ENCODE results near the gene NTM. TPM values are rescaled to one million over a fixed set of nuclear protein-coding genes. Genes with fewer than 3 reads are reported as not detected.
"Not testable (repeated sequence)": the region's sequence is repeated elsewhere in the genome, so short reads cannot be mapped to it uniquely, and the experiment has no call there.

The NTM gene
- polyA plus RNA-seq, 4 donors, result 42.8 to 51.8 (median 45.7) TPM

DNA sequence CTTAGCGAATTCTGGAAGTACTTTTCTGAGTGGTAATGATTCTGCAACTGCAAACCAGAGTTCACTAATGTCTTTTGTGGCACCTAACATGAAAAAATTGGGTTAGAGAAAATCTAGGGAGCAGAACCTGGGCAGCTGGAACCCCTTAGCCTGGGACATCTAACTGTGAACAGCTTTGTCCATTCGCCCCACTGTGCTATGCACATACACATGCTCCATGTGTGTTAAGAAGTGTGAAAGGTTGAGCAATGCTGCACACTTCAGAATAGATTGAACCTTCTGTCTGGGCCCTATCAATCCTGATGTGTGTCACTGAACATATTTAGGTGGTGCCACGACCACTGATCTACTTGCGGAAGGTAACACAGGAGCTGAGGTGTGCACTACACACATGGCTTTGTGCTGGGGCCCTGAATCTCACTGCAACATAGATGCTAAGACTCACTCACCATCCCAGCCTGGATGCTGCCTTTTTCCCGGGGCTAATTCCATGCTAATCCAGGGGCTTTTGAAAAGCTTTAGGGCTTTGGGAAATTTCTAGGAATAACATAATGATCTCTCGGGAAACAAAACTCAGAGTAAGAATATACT, 976.2 kb downstream of the NTM start:
- DNase-seq (ENCODE audit: low read depth in 4 of 4, low spot score in 2 of 4), result no peak

DNA sequence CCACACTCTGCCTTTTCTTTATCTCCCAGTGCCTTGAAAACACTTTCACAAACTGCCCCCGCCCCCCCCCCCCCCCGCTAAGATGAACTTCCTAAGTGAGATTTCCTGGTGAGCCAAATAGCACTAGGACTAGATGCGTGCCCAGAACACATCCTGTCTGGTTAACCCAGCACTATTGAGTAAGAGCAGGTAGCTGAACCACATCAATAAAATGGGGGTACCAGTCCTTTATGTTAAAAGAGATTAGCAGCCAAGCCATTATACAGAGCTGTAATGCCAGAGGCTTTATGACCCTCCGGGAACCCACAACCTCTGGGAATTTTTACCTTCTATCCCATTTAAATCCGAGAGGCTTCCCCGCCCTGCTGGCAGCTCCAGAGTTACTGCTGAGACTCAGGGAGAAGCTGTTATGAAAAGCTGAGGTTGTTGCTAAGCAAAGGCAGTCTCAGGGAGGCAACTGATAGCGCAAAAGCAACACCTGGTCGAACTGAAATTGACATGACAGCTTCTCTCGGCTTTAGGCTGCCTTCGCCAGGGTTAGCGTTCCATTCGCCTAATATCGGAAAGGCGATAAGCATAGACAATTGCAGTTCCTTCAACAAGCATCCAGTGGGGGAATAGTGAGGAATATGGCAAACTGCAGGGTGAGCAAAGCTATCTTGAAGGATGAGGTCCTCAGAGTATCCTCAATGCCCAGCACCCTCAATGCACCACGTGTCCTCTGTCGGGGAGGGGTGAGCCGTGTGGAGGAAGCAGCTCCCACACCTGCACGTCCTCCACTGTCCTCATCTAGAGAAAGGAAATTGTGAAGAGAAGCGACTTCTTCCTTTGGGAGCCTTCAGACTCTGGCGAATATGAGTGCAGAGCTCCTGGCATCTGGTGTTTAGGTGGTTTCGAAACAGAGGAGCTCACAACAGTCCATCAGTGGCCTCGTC, 977.0 kb downstream of the NTM start:
- no peak for DNase-seq (ENCODE audit: low read depth in 4 of 4, low spot score in 2 of 4)

DNA sequence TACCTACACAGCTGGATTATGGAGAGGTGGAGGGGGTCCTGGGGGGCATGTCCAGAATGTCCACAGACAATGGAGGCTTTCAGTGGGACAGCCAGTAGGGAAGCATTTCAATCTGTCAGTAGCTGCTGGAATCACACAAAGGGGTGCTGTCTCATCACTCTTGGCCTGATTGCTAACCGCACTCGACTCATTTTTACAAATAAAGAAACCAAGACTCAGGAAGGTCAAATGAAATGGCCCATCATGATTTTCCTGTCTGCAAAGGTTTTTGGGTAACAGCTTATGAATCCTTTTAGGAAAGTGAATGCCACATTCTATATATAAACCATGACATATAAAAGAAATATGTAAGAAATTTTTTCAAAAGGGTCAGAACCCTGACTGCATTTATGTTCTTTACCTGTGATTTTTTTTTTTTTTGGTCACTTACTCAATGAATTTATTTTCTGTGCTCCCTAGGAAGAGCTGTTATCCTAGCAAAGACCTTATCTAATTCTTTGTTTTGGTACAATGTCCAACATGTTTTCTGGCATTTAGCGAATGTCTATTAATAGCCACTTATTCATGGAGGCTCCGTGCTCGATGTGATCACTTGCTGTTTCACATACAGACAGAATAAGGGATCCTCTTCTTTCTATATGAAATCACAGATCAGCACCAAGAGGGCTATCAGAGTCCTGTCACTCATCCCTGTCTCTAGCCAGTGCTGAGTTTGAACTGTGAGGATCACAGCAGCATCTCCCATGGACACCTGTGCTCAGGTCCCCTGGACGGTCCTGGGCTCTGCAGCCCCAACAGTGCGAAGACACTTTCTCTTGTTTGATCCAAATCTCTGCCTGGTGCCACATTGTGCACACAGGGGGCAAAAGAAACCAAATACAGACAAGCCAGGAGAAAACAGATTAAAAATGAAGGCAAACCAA, 979.7 kb downstream of the NTM start:
- no peak for DNase-seq (ENCODE audit: low read depth in 4 of 4, low spot score in 2 of 4)

DNA sequence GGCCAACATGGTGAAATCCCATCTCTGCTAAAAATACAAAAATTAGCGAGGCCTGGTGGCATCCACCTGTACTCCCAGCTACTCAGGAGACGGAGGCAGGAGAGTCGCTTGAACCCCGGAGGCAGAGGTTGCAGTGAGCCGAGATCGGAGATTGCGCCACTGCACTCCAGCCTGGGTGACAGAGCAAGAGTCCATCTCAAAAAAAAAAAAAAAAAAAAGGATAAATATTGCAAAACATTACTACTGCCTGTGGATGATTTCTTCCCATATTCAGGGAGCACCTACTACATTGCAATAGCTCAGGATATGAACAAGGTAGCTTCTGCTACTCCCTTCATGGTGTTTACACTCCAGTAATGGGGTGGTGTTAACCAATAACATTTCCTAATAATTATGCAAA, 980.6 kb downstream of the NTM start:
- no peak for DNase-seq (ENCODE audit: low read depth in 4 of 4, low spot score in 2 of 4)

DNA sequence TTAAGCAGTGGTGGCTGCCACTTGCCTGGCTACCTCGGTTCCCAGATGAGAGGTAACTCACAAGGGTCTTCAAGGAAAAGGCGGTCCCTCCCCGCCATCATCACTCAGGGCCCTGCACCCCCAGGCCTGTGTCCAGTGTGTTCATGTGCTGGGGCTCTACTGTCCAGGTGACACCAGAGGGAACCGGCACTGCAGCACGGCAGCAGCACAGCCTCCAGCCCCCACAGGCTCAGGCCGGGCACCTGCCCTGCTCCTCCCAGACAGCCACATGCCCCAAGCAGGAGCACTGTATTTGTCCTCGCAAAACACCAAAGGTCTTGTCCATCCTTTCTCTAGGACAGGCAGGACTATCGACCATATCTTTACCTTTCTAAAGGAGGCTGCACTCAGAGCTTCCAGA, 982.1 kb downstream of the NTM start:
- DNase-seq (ENCODE audit: low read depth in 4 of 4, low spot score in 2 of 4), result no peak

DNA sequence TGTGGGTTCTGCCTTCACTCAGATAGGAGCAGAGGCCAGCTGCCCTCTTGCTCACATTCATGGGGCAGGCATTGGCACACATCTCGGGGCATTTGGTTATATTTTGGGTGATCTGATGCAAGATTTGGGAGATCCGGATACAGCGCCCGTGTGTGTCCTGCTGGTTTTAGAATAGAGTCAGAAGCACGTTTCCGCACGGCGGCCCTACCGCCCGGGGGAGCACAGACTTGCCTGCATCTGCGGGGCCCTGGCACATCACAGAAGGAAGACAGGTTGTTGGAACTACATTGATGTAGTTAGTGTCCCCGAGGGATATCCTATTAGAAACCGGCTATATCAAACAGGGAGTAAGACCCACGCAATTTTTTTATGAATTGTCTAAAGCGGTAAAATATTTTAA, 982.8 kb downstream of the NTM start:
- DNase-seq (ENCODE audit: low read depth in 4 of 4, low spot score in 2 of 4), result no peak

DNA sequence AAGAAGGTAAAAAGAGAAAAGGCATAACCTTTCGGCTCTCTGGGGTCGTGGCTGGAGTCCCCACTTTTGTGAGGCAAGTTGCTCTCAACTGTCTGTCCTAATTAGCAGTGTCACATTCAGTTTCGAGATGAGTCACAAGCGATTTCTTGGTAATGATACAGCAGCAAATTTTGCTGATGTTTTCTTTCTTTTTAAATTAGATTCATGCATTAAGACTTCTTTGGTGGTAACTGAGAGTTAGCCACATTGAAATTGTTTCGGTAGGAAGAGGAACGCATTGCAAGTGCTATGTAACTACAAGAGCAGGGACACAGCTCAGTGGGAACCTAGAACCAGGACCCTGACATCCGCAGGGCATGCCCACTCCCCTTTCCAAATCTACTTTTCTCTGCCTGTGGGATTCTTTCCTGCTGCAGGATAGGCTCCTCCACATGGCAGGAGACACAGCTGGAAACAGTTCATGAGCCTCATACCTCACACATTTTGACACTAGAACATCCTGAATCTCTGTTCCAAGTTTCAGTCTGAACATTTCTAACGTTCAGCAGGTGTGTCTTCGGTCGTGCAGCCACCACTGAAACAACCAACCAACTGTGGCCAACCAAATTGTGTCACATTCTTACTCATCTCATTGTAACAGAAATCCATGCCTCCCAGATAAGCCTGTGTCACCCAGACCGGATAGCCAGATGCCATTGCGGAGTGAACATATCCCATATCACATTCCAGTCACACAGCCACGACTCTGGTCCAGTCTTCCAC, 987.6 kb downstream of the NTM start:
- no peak for DNase-seq (ENCODE audit: low read depth in 4 of 4, low spot score in 2 of 4)

DNA sequence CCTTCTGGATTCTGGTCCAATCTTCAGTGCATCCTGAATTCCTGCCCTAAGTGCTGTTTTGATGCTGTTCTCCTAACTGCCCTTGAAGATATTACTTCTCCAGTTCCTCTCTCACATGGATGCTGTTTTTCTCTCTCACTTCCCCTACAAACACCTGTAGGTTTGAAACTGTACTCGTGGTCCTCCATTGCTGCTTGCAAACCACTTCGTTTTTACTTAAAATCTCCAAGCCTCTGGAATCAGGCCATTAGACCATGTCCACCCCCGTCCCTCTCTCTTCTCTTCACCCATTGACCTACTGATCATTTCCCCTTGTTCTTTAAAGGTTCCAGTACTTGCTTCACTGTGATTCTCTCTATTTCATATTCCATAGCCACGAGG, 988.1 kb downstream of the NTM start:
- DNase-seq (ENCODE audit: low read depth in 4 of 4, low spot score in 2 of 4), result no peak

DNA sequence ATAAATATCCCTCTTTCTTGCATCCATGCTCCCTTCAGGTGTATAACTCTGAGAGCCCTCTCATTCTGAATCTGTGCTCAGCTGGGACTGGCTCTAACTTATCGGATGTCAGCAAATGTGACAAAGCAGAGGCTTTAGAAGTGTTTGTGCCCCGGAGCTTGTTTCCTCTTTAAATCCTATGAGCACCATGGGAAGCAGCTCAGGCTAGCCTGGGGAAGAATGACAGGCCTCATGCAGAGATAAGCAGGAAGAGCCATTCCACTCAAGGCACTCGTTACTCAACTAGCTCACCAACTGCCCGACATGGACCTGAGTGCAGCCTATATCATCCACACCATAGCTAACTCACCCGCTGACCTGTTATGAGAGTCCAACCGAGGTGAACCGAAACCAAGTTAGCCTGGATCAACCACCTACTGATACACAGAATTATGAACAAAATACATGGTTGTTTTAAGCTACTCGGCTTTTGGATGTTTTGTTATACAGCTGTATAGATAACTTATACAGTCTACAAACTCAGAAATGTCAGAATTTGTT, 990.7 kb downstream of the NTM start:
- no peak for DNase-seq (ENCODE audit: low read depth in 4 of 4, low spot score in 2 of 4)

DNA sequence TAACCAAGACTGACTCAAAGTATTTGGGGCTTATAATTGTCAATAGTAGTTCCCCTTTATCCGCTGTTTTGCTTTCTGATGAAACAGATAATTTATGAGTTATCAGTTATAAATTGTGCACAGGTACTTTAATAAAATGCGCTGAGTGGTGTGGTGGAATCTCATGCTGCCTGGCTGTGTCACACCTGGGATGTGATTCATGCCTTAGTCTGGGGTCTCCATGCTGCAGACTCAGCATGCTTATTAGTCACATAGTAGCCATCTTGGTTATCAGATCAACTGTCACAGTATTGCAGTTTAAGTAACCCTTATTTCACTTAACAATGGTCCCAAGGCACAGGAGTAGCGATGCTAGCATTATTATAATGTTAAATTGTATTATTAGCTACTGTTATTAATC, 995.2 kb downstream of the NTM start:
- no peak for DNase-seq (ENCODE audit: low read depth in 4 of 4, low spot score in 2 of 4)

DNA sequence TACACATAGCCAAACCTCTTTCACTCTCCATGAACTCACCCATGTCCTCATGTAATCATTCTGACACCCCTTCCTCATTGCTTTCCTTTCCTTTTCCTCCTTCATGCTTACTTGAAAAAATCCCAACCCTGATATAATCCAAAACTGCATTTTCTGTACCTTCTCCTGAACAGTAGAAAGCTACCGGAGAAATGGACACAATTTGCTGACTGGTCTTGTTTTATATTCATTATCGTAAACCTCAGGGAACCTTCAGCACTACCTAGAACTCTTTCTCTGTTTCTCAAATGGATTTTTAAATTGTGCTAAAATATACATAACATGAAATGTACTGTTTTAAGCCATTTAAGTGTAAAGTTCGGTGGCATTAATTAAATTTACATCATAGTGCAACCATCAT, 996.9 kb downstream of the NTM start:
- DNase-seq (ENCODE audit: low read depth in 4 of 4, low spot score in 2 of 4), result no peak

DNA sequence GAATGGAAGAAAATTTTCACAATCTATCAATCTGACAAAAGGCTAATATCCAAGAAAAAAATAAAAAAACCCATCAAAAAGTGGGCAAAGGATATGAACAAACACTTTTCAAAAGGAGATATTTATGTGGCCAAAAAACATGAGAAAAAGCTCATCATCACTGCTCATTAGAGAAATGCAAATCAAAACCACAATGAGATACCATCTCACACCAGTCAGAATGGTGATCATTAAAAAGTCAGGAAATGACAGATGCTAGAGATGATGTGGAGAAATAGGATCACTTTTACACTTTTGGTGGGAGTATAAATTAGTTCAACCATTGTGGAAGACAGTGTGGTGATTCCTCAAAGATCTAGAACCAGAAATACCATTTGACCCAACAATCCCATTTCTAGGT, 999.7 kb downstream of the NTM start:
- DNase-seq (ENCODE audit: low read depth in 4 of 4, low spot score in 2 of 4), result not testable (repeated sequence)

DNA sequence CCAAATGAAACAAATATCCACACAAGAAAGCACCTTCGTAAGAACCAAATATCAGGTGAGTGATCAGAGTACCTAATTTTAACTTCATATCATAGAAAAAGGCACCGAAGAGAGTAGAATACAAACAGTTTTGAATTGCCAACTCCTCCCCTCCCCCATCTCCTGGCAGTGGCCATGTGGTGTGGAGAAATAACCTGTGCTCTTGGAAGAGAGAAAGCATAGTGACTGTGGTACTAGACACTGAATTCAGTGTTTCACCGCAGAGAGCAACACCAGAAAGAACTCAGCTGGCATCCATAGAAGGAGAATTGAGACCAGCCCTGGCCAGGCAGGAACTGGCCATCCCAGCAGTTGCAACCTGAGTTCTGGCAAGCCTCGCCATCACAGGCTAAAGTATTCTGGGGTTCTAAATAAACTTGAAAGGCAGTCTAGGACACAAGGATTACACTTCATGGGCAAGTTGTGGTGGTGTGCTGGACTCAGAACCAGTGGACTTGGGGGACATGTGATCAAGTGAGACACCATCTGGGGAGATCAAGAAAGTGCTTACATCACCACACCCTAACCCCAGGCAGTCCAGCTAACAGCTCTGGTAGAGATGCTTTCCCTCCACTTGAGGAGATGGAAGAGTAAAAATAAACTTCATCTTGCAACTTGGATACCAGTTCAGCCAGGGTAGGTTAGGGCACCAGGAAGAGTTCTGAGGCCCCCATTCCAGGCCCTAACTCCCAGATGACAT, 1003.2 kb downstream of the NTM start:
- no peak for DNase-seq (ENCODE audit: low read depth in 4 of 4, low spot score in 2 of 4)

DNA sequence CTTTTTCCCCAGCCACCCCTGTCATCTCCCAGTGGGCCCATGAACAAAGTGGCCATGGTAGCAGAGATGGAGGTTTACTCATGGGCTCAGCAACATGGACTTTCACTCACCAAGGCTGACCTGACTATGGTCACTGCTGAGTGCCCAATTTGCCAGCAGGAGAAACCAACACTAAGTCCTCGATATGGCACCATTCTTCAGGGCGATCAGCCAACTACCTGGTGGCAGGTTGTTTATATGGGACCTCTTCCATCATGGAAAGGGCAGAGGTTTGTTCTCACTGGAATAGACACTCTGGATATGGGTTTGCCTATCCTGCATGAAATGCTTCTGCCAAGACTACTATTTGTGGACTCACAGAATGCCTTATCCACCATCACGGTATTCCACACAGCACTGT, 1009.1 kb downstream of the NTM start:
- no peak for DNase-seq (ENCODE audit: low read depth in 4 of 4, low spot score in 2 of 4)

All from left renal cortex interstitium (tissue), 4 donors.